SIG-M5 (cell line): Measurements from ENCODE around the gene GSX1.
"Not testable (repeated sequence)": the region's sequence is repeated elsewhere in the genome, so short reads cannot be mapped to it uniquely, and the experiment has no call there.

Experiments
- DNase-seq: peaks from one replicate; lab custom pipeline; 2025; lab: John Stamatoyannopoulos, UW

GSX1 gene

DNA sequence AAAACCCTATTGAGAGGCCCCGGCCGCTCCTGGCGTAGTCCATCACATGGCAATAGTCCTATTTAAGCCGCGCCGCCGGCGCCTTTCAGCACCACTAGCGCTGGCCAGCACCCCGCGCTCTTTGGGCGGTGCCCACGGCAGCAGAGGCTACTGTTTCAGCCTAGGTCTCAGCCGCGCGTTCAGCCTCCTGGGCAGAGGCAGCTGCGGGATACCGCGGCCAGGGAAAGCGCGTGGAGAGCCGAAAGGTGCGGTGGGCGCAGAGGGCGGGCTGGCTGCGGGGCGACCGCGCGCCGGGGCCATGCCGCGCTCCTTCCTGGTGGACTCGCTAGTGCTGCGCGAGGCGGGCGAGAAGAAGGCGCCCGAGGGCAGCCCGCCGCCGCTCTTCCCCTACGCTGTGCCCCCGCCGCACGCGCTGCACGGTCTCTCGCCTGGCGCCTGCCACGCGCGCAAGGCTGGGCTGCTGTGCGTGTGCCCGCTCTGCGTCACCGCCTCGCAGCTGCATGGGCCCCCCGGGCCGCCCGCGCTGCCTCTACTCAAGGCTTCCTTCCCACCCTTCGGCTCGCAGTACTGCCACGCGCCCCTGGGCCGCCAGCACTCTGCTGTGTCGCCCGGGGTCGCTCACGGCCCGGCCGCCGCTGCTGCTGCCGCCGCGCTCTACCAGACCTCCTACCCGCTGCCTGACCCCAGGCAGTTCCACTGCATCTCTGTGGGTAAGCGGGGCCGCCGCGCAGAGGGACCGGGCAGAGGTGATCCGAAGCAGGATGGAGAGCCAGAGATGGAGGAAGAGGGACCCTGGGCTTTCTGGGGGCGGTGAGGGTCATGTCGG is at the start of gene GSX1:
GSX1 (plus strand) TSS at position 91 of the 826 bp plus-strand sequence; CDS start at position 299, 208 bp downstream.
- no peak for DNase-seq

DNA sequence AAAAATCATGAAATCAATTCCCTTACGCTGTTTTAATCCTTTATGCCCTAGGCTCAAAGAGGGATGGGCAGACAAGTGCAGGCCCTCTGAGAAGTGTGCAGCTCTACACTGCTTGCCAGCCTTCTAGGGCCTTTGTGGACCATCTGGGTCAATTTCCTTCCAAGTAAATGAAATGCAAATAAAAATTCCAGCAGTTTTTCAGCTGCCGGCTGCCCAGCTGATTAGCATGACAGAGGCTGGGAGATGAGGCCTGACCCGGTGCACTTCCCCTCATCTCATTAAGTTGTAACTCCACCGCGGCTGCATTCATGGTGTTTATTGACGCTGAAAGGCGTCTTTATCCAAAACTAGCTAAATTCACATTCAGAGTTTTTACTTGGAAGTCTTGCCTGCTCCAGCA is 47.5 kb upstream of the GSX1 start:
- DNase-seq = no peak

DNA sequence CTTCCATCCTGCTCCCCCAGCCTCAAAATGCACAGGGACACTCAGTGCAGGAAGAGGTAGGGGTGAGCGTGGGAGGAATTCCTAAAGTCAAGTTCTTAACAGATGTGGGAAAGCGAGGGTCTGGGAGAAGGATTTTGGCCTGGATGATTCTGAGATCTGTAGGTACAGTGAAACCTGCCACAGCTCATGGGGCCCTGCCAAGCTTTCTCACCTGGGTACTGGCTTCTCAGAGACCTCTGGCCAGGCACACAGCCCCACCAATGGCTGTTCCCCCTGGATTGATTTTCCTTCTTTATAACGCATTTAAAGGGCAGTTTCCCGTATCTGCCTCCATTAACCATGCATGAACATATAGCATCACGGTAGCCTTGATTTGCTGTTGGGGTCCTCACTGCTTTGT is 47.0 kb upstream of the GSX1 start:
- no peak for DNase-seq

DNA sequence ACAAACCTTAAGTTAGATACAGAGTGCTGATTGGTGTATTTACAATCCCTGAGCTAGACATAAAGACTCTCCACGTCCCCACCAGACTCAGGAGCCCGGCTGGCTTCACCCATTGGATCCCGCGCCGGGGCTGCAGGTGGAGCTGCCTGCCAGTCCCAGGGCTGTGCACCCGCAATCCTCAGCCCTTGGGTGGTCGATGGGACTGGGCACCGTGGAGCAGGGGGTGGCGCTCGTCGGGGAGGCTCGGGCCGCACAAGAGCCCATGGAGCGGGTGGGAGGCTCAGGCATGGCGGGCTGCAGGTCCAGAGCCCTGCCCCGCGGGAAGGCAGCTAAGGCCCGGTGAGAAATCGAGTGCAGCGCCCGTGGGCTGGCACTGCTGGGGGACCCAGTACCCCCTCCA is 44.1 kb upstream of the GSX1 start:
- not testable (repeated sequence) for DNase-seq

DNA sequence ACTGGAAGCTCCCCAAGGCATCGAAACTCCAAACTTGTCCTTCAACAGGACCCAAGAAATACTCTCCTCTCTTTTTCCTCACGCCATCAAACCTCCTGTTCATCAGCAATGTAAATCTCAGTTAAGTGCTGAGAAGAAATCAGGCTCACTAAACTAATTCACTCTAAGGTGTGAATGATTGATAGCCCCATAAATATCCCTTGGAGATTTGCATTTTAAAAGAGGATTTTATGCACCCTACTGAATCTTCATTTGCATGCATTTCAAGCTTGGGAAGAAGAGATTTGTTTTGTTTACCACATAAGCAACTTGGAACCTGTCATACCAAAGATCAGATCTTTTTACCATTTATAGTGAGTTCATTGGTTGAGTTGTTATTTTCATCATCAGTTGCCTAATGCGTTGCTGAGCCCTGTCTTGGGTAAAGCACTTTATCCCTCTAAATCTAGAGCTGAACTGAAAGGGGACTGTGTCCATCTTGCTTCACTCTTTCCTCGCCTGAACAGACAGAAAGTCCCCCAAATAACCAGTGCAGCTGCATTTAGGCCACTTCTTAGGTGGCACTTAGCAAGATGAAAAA is 40.2 kb upstream of the GSX1 start:
- no peak for DNase-seq

DNA sequence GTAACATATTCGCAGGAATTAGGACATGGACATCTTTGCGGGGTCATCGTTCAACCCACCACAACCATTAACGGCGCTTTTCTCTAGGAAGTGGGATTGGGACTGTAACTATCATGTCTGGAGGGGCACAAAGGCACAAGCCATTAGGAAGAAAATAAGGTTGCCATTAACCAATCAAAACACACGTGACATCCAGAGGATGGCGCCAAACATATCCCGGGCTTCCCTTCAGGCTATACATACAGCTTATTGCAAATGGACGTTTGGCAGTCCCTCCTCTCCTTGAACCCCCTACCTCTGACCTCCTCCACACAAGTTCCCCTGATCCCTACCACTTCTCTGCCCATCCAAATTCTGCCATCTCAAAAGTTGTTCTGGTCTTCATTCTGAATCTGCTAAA is 26.6 kb upstream of the GSX1 start:
- no peak for DNase-seq

DNA sequence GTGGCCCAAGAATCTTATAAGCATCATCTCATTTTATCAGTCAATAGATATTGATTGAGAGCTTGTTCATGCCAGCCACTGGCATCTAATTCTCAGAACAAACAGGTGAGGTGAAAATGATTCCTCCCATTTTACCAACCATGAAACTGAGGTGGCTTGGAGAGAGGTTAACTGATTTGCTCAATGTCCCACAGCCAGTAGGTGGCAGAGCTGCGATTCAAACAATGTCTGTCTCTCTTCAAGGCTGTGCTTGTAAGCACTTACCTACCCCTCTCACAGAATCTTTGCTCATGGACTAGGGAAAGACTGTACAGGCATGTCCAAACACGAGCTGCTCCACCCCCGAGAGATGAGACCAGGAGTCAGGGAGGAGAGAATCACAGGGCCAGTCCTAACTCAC is 21.5 kb upstream of the GSX1 start:
- no peak for DNase-seq

DNA sequence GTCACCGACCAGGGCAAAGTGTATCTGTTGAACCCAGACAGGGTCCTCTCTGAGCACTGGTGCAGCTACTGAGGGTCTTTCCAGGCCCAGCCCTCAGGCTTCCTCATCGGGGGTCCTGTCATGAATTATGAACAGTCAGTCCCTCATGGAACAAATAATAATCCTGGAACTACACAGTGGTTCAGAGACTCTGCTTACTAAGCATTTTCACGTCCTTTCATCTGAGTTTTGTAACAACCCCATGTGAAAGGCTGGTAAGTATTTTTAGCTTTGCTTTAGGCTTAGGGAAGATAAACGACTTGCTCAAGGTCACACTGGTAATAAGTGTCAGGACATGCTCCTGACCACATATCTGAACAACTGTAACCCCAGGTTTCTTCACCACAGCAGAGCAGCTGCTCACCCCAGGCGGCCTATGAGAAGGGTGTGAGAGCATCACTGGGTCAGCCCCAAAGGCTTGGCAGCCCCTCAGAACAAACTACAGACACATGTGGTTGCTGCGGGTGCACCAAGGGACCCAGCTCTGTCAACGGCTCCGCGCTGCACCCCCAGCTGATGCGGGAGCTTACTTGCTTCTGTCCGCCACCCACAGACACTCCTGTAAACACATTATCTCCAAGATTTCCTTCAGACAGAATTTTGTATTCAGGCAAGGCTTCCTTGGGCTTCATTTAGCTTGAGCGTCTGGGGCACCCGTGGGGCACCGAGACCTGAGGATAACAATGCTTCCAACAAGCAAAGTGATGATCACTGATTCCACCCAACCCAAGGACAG is 19.4 kb upstream of the GSX1 start:
- no peak for DNase-seq

DNA sequence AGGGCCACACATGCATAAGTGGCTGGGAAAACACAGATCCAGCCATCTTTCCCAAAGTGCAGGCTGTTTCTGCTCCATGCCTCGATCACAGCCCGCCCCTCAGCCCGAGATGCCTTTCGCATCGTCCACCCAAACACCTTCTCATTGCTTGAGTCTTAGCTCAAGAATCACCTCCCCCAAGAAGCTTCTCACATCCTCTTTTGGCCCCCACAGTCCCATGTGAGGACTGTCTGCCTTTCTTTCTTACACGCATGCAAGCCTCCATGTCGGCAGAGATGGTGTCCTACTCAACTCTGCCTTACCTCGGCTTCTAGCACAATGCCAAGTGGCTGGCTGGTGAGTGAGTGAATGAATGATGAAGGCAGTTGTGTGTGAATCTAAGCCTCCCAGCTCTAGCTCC is 18.1 kb upstream of the GSX1 start:
- no peak for DNase-seq

DNA sequence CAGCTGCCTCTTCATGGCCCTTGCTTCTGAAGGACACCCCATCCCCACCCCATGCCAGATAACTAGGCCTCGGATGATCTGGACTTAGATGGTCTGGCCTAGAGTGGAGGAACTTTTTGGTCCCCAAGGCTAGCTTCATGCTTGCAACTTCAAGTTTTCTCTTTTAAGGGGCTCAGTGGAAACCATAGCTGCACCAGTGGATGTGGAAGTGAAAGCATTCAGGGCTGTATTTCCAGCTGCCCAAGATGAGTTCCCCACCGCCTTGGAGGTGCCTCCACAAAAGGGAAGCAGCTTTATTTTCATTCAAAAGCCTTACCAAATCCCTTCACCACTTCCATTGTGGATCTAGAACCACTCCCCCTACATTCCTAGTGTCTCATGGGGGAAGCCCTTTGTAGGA is 17.6 kb upstream of the GSX1 start:
- DNase-seq = peak; percentile 8

DNA sequence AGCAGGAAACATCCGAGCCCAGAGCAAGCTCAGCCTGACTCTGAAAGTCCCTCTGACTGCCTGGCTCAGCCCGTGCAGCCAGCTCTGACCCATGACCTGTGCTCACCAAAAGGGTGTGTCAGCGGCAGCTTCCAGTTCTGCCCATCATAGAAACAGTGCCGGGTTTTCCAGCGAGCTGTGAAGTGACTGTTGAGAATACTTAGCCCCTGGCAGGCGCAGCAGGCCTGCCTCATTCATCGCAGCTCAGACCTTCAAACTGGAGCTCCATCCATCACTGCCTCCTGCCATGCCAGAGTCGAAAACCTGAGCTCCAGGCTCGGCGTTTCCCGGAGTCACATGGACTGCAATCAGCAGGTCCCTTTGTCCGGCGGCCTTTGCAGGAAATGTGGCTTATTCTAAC is 16.3 kb upstream of the GSX1 start:
- DNase-seq = no peak

DNA sequence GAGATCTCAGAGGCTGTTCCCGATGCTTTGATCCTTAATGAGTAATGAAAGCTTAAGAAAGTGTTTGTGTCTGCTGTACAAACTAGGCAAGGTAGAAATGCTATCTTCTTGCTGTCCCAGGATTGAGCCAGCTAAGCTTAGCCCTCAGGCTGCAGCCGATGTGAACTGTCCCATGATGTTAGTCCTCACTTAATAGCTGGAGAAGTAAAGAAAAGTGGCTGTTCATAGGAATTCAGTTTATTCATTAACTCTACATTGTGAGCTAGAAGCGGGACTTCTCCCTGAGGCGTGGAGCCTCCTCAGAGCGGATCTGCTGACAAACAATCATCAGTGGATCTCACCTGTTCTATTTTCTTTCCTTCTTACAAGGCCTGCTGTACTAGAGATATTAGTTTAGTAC is 10.1 kb upstream of the GSX1 start:
- no peak for DNase-seq

DNA sequence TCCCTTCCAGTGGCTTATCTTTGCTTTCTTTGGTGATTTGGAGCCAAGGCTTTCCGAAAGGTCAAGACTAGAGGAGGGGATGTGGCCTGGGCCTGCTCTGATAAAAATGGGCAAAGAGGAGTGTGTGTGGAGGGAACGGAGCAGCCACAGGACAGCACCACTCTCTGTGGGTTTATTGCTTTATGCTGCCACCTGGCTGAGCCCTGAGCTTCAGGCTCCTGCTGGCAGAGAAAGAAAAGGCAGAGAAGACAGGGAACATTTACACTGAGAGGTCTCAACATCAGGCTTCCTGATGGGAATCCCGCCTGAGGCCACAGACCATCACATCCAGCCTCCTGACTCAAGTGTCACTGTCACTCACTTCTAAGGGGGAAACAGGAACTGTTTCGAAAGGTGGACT is 9.2 kb upstream of the GSX1 start:
- DNase-seq = no peak

DNA sequence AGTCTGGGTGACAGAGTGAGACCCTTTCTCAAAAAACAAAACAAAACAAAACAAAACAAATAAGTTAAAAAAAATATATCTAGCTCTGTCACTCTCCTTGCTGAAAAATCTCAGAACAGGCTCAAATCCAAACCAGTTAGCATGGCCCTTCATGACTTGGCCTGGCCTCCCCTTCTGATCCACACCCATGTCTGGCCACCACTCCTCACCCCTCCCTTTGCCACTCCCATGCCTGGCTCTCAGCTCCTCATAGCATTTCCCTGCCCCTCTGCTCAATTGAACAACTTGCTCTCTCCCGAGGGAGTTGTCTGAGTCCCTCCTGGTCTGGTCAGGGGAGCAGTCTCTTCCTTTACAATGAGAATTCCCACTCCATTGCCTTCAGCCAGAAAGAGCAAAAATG is 4.0 kb upstream of the GSX1 start:
- no peak for DNase-seq

DNA sequence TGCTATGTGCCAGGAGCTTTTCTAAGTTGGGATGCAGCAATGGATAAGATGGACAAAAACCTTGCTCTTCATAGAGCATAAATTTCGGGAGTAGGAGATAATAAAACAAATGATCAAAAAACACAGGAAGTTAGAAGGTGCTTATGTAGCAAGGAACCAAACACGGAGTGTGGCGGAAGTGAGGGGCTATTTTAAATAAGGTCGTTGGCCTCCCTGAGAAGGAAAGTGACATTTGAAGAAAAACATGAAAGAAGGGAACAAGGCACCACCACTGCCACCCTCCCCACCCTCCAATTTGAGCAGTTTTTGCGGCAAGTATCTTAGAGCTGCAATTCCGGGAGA is 3.2 kb upstream of the GSX1 start:
- DNase-seq = no peak

DNA sequence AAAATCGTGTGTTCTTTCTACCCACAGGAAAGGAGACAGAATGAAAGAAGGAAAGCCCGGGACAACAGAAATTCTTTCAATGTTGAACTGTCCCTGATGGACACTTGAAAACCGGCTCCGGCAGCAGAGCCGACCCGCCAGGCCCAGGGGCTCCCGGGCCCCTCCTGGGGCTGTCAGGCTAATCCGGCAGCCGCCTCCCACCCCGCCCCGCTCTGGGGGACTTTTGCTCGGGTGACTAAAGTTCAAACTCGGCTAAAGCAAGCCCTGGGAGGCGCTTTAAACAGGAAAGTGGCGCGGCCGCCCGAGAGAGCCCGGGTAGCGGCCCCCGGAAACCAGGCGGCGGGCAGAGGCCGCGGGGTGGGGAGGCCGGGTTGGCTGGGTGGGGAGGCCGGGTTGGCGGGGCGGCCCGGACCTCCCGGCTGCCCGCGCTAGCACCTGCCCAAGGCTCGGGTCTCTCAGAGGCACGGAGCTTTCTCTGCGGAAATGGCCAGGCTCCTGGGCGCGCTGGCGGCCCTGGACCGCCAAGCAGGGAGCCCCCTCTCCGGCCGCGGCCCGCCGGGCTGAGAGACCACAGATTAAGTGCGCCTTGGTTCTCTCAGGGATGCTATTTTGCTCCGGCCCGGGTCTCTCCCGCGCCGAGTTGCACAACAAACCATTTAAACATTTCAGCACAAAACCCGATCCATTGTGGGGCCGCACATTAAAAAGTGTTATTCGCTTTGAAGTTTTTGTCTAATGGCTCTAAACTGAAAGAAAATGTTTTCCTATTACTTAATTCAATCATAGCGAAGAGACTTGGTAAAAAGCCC is 2.6 kb upstream of the GSX1 start:
- no peak for DNase-seq

DNA sequence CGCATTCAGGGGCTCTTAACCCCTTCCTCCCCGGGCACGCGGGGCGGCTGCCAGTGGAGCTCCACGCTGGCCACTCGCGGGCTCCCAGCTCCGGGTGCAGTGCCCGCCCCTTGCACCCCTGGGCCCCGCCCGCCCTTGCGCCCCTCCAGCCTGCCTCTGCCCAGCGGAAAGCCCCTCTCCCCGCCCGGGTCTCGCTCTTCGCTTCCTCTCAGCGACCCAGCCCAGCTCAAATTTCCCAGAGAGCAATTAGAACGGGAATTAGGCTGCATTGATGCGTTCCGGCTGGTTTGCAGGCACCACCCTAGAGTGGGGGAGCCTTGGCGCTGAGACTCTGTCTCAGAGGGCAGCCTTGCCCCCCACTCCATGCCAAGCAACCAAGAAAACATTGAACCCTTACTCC is 1.8 kb upstream of the GSX1 start:
- no peak for DNase-seq

DNA sequence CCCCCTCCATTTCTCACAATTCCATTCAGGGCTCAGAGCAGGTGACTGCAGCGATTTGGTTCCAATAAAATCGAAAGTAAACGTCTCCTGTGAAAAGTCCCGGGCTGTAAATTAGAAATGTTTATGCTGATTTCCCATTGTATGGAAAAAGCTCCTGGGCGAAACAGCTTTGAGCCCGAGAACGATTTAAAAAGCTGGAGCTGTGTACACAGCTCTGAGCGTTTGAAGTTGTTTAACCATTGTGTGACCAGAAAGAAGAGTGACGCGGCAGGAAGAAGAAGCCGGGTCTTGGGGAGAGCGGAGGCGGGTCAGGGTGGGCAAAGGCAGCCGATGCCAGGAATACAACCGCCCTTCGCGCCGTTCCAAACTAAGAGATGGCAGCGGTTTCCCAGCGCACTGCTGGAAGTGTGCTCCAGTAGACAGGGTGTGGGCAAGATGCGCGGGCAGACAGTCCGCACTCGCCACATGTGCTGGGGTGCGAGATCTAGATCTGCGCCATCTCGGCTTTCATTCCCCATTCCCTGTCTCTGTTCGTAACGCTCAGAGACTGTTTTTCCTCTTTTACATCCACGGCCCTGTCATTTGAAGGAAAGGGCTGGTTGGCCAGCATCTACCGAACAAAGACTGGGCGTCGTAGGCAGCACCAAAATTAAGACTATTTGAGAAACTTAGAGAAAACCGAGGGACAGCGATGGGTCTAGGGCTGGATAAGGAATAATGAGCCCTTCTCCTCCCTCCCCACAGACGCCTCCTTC is 960 bp upstream of the GSX1 start:
- DNase-seq = no peak

DNA sequence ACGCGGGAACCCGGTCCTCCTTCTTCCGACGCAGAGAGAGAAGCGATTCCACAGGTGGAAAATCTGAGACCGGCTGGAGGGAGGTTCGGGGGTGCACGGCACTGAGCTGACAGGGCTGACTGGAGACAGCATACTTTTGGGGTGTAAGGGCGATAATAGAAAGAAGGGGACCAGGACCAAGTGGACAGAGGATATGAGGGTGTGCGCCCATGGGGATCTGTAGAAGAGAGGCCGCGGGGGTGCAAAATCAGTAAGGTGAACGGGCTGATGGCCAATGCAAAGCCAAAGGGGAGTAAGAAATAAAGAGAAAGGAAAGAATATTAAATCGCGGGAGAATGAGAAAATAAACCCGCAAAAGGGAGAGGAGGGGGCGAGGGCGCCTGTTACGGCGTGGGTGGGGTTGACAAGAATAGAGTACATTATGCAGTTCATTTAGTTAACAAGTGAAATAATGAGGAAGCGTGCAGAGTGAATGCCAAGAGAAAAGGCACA is 336 bp upstream of the GSX1 start:
- no peak for DNase-seq

DNA sequence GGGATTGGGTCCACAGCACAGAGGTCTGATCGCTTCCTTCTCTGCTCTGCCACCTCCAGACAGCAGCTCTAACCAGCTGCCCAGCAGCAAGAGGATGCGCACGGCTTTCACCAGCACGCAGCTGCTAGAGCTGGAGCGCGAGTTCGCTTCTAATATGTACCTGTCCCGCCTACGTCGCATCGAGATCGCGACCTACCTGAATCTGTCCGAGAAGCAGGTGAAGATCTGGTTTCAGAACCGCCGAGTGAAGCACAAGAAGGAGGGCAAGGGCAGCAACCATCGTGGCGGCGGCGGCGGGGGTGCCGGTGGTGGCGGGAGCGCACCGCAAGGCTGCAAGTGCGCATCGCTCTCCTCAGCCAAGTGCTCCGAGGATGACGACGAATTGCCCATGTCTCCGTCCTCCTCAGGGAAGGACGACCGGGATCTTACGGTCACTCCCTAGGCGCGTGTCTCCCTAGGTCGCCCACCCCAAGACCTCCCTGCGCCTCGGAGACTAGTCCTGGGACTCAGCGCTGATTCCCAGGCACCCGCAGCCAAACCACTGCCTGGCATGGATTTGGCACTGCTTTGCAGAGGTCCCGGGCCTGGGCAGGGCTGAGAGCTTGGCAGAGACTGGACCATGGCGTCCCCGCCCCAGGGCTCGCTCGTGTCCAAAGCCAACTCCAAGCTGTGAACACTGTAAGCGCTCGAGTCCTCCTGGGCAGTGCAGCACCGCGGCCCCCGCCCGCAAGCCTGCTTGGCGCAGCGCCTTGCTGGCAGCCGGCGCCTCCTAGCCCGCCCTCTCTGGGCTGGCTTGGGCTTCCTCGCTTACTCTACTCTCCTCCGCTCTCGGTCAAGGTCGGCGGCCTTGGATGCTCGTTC is 1.5 kb downstream of the GSX1 start:
- DNase-seq = no peak

DNA sequence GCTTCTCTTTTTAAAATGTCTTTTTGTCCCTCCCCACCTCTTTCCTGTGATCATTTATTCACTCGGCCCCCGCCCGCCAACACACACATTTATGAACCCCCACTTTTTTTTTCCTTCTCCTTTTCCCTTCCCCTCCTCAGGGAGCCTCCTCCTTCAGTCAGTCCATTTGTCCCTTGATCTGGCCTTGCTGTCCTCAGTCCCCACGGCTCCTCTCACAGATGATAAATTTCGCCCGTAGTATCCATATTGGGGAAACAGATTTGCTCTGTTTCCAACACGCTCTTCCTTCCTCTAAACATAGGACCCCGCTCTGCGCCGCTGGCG is 2.0 kb downstream of the GSX1 start:
- no peak for DNase-seq
